GM21737 (cell line): Measurements from ENCODE around the gene LIMCH1.
"Not testable (repeated sequence)": the region's sequence is repeated elsewhere in the genome, so short reads cannot be mapped to it uniquely, and the experiment has no call there.

Experiments used
- ATAC-seq: cut with Tn5 transposase; IDR thresholded peaks from one replicate; pipeline ENCODE4 v1.9.1; 2021; ENCODE audit warnings: mild to moderate bottlenecking, moderate library complexity; ENCODE audit not compliant: unreplicated experiment

LIMCH1 gene

GRCh38 chr4:41719417-41719816, 181.5 kb downstream of the LIMCH1 start:
- no peak for ATAC-seq

GRCh38 chr4:41722181-41722580, 184.2 kb downstream of the LIMCH1 start:
- no peak for ATAC-seq

- no peak for ATAC-seq
Measured at GRCh38 chr4:41723286-41723685, 185.3 kb downstream of the LIMCH1 start.

GRCh38 chr4:41725254-41725653, 187.3 kb downstream of the LIMCH1 start:
- no peak for ATAC-seq

- ATAC-seq = no peak
Measured at GRCh38 chr4:41727861-41728572, 190.1 kb downstream of the LIMCH1 start.

- no peak for ATAC-seq
Measured at GRCh38 chr4:41728573-41728913, 190.6 kb downstream of the LIMCH1 start.

- no peak for ATAC-seq
Measured at GRCh38 chr4:41731569-41732126, 193.7 kb downstream of the LIMCH1 start.

- no peak for ATAC-seq
Measured at GRCh38 chr4:41734371-41734770, 196.4 kb downstream of the LIMCH1 start.

GRCh38 chr4:41737491-41737890, 199.5 kb downstream of the LIMCH1 start:
- not testable (repeated sequence) for ATAC-seq

- ATAC-seq = no peak
Measured at GRCh38 chr4:41741354-41741753, 203.4 kb downstream of the LIMCH1 start.

GRCh38 chr4:41744572-41745291, 206.8 kb downstream of the LIMCH1 start:
- ATAC-seq = no peak

- ATAC-seq = no peak
Measured at GRCh38 chr4:41745292-41746024, 207.5 kb downstream of the LIMCH1 start.

- ATAC-seq = no peak
Measured at GRCh38 chr4:41746025-41746439, 208.1 kb downstream of the LIMCH1 start.

GRCh38 chr4:41746440-41747229, 208.7 kb downstream of the LIMCH1 start:
- ATAC-seq = no peak

GRCh38 chr4:41747230-41748055, 209.5 kb downstream of the LIMCH1 start:
- no peak for ATAC-seq

GRCh38 chr4:41748074-41748570, 210.2 kb downstream of the LIMCH1 start:
- no peak for ATAC-seq

GRCh38 chr4:41748571-41749475, 210.9 kb downstream of the LIMCH1 start, which contains the start of gene PHOX2B:
Gene PHOX2B (minus strand): TSS chr4:41748725. CDS start chr4:41748610, 115 bp downstream.
- ATAC-seq = no peak

GRCh38 chr4:41749631-41750039, 211.7 kb downstream of the LIMCH1 start:
- ATAC-seq = no peak
